T-helper 2 cell treated with Interferon-gamma antibody and Interleukin-4, amounts not matched to agents 5 μg/mL and 100 μg/mL, for 36 hours (primary cell): Measurements from ENCODE around the gene PGBD1.

Source experiments
- DNase-seq: peaks from one replicate; pipeline ENCODE4 v3.0.0; 2021; ENCODE audit warnings: low spot score
- H3K27ac Mint-ChIP-seq: one replicate; pipeline ENCODE4 v1.8.0; 2021; ENCODE audit warnings: mild to moderate bottlenecking, mixed read lengths
- H3K27me3 Mint-ChIP-seq: one replicate; pipeline ENCODE4 v1.8.0; 2021; ENCODE audit warnings: low read depth, mixed read lengths
- H3K36me3 Mint-ChIP-seq: one replicate; pipeline ENCODE4 v1.8.0; 2021; ENCODE audit warnings: low read depth, mixed read lengths
- H3K4me1 Mint-ChIP-seq: one replicate; pipeline ENCODE4 v1.8.0; 2021; ENCODE audit warnings: low read depth, mixed read lengths
- H3K4me3 Mint-ChIP-seq: one replicate; pipeline ENCODE4 v1.8.0; 2022; ENCODE audit warnings: mild to moderate bottlenecking, moderate library complexity, mixed read lengths
- H3K9me3 Mint-ChIP-seq: one replicate; pipeline ENCODE4 v1.8.0; 2021; ENCODE audit warnings: mixed read lengths

The PGBD1 gene

DNA sequence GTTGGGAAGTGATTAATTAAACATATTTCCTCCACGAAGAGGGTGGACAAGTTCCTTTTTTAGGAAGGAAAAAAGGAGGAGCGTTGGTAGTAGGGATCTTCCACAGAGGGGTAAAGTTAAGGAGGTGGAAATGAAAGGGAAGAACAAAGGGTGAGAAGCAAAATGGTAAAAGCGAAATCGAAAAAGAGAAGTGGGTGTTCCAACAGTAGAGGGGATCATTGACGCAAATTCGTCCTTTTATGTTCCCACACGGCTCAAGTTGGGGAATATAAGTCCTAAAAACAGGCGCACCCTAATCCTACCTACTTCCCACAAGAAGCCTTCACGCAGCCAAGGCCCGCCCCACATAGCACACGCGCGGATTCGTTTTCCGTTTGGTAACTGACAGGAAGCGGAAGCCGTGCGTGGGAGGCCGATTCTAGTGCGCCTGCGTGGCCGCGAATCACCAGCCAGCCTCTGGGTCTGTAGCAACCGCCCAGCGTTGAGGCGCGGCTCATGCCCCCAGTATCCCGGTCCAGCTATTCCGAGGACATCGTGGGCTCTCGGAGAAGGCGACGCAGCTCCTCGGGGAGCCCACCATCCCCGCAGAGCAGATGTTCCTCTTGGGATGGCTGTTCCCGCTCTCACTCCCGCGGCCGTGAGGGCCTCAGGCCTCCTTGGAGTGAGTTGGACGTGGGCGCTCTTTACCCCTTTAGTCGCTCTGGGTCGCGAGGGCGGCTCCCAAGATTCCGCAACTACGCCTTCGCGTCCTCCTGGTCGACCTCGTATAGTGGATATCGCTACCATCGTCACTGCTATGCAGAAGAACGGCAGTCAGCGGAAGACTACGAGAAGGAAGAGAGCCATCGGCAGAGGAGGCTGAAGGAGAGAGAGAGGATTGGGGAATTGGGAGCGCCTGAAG lies 22.2 kb upstream of the PGBD1 start, which contains the start of gene NKAPL:
Gene NKAPL, plus strand, starts transcription at position 421 of the 901 bp plus-strand sequence. Its CDS starts 75 bp downstream, at position 496.
- H3K4me1 Mint-ChIP-seq: peaks cover 4% of the 10 kb centered on the region
- no peak within 1 kb of the TSS for H3K27ac Mint-ChIP-seq
- H3K36me3 Mint-ChIP-seq: peaks cover 8% of the 10 kb centered on the region
- peaks cover 12% of the 10 kb centered on the region for H3K27me3 Mint-ChIP-seq
- DNase-seq: peak; percentile 45
- H3K4me3 Mint-ChIP-seq: peak within 1 kb of the TSS; percentile 13
- peaks cover 9% of the 10 kb centered on the region for H3K9me3 Mint-ChIP-seq

DNA sequence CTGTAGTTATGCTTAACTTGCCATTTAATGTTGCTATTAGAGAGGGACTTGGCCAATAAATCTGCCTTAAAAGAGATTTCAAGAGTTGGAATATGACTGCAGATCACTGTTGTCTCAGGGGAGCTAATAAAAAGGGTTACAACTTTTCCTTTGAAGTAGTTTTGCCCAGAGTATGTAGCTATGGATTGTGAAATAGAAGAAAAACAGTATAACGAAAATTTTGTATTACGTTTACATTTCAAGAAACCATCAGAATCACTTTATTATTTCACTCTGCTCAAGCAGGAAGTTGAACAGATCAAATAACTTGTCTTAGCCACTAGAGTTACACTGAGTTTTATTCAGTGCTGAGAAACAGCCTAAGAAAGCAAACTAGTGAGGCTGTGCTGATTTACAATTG lies 17.4 kb upstream of the PGBD1 start:
- H3K9me3 Mint-ChIP-seq: peaks cover under 1% of the 10 kb centered on the region
- H3K4me3 Mint-ChIP-seq: no peak overlapping the region
- no peak for DNase-seq
- H3K36me3 Mint-ChIP-seq: peaks cover 1% of the 10 kb centered on the region
- H3K27ac Mint-ChIP-seq: no peak overlapping the region
- H3K4me1 Mint-ChIP-seq: peaks cover 15% of the 10 kb centered on the region
- peaks cover 17% of the 10 kb centered on the region for H3K27me3 Mint-ChIP-seq

GRCh38 chr6:28264834-28265401 lies 16.5 kb upstream of the PGBD1 start:
- Mint-ChIP-seq H3K9me3 (no peaks in the 10 kb centered on the region), H3K4me3 (no peak overlapping the region), H3K36me3 (no peaks in the 10 kb centered on the region), H3K4me1 (peaks cover 17% of the 10 kb centered on the region), H3K27ac (no peak overlapping the region), H3K27me3 (peaks cover 17% of the 10 kb centered on the region)
- no peak for DNase-seq

GRCh38 chr6:28266563-28266961 lies 14.8 kb upstream of the PGBD1 start:
- no peak overlapping the region for H3K27ac Mint-ChIP-seq
- DNase-seq: no peak

DNA sequence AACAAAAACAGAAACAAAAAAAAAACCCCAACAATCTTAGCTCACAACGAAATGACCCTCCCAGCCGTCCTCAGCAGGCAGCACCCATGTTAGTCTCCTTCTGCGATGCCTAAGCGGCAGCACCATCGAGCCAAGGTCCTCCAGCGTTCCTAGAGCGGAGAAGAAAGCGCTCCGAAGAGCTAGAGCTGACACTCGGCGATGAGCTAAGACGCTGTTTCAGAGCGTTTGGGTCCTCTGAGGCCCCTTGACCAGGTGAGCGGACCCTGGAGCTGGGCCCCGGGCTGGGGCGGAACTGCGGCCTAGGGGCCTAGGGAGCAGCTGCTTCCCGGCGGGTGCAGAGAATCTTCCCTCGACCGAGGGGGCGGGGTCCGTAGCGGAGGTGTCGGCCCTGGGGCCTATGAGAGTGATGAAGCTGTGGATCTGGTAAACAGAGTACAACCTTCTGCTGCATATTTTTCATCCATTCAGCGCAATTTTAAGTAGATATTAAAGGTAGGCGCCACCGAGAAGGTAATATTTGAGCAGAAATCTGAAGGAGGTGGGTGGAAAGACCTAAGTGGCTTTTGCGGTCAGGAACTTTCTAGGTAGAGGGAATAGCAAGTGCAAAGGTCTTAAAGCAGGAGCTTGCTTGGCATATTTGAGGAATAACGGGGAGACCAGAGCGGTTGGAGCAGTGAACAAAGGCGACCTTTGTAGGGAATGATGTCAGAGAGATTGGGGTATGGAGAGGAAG lies 14.2 kb upstream of the PGBD1 start, which contains the start of gene ZSCAN26:
Gene ZSCAN26, plus strand, starts transcription at position 182 of the 733 bp plus-strand sequence. CDS start 4,777 bp downstream, outside the sequence.
- H3K36me3 Mint-ChIP-seq: no peaks in the 10 kb centered on the region
- H3K4me3 Mint-ChIP-seq: no peak within 1 kb of the TSS
- peaks cover 13% of the 10 kb centered on the region for H3K27me3 Mint-ChIP-seq
- H3K4me1 Mint-ChIP-seq: peaks cover 19% of the 10 kb centered on the region
- H3K27ac Mint-ChIP-seq: peak within 1 kb of the TSS; percentile 50
- H3K9me3 Mint-ChIP-seq: no peaks in the 10 kb centered on the region
- peak; percentile 77 for DNase-seq

More at GRCh38 chr6:28266563-28266961, 14.8 kb upstream of the PGBD1 start:
- Mint-ChIP-seq H3K27me3 (peaks cover 15% of the 10 kb centered on the region), H3K4me1 (peaks cover 19% of the 10 kb centered on the region), H3K36me3 (no peaks in the 10 kb centered on the region), H3K9me3 (no peaks in the 10 kb centered on the region), H3K4me3 (no peak overlapping the region)

GRCh38 chr6:28267695-28268059 lies 13.7 kb upstream of the PGBD1 start:
- Mint-ChIP-seq H3K36me3 (peaks cover under 1% of the 10 kb centered on the region), H3K4me3 (no peak overlapping the region), H3K4me1 (peaks cover 19% of the 10 kb centered on the region), H3K27me3 (peaks cover 12% of the 10 kb centered on the region), H3K9me3 (no peaks in the 10 kb centered on the region), H3K27ac (no peak overlapping the region)
- no peak for DNase-seq

- Mint-ChIP-seq H3K27ac (no peak overlapping the region), H3K9me3 (no peaks in the 10 kb centered on the region), H3K4me3 (no peak overlapping the region), H3K27me3 (peaks cover 2% of the 10 kb centered on the region), H3K4me1 (peaks cover 15% of the 10 kb centered on the region), H3K36me3 (peaks cover 8% of the 10 kb centered on the region)
- DNase-seq: no peak
These were observed 11.9 kb upstream of the PGBD1 start for GRCh38 chr6:28269492-28269891.

GRCh38 chr6:28274888-28275287 lies 6.5 kb upstream of the PGBD1 start:
- no peak for DNase-seq
- peak overlapping the region; percentile 12 for H3K27ac Mint-ChIP-seq
- peaks cover 28% of the 10 kb centered on the region for H3K36me3 Mint-ChIP-seq
- peaks cover 9% of the 10 kb centered on the region for H3K4me1 Mint-ChIP-seq
- H3K9me3 Mint-ChIP-seq: no peaks in the 10 kb centered on the region
- H3K4me3 Mint-ChIP-seq: no peak overlapping the region
- H3K27me3 Mint-ChIP-seq: no peaks in the 10 kb centered on the region

DNA sequence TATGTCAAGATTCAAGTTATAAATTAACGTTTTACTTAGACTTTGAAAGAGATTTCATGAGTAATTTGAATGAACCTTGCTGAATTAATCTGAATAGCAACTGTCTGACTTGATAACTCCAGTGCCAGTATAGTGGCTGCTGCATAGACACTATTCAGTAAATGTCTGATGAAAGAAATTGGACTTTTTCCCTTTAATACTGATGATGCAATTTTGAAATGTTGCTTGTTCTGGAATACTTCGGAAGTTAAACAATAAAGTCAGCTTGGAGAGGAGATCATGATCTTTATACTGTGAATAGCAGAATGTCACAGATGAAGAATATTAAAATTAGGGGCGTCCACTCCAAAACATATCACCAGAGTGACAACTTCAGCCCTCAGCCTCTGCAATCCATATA lies 3.6 kb upstream of the PGBD1 start:
- Mint-ChIP-seq H3K4me1 (peaks cover 19% of the 10 kb centered on the region), H3K4me3 (no peak overlapping the region), H3K9me3 (no peaks in the 10 kb centered on the region), H3K36me3 (peaks cover 28% of the 10 kb centered on the region), H3K27ac (no peak overlapping the region), H3K27me3 (no peaks in the 10 kb centered on the region)
- DNase-seq: no peak

- Mint-ChIP-seq H3K9me3 (no peaks in the 10 kb centered on the region), H3K4me3 (peak overlapping the region; percentile 88), H3K27me3 (no peaks in the 10 kb centered on the region), H3K36me3 (peaks cover 21% of the 10 kb centered on the region), H3K4me1 (peaks cover 14% of the 10 kb centered on the region), H3K27ac (no peak overlapping the region)
- DNase-seq: no peak
These were observed 631 bp upstream of the PGBD1 start for GRCh38 chr6:28280595-28281287.

- DNase-seq: no peak
These were observed 1.6 kb downstream of the PGBD1 start for GRCh38 chr6:28282926-28283325.

GRCh38 chr6:28291573-28291972 lies 10.2 kb downstream of the PGBD1 start:
- DNase-seq: no peak
- Mint-ChIP-seq H3K27me3 (no peaks in the 10 kb centered on the region), H3K27ac (no peak overlapping the region), H3K9me3 (peaks cover 7% of the 10 kb centered on the region), H3K36me3 (peaks cover 13% of the 10 kb centered on the region), H3K4me3 (no peak overlapping the region), H3K4me1 (no peaks in the 10 kb centered on the region)

More at GRCh38 chr6:28282926-28283325, 1.6 kb downstream of the PGBD1 start:
- Mint-ChIP-seq H3K36me3 (peaks cover 15% of the 10 kb centered on the region), H3K9me3 (no peaks in the 10 kb centered on the region), H3K4me1 (peaks cover 14% of the 10 kb centered on the region), H3K27me3 (no peaks in the 10 kb centered on the region), H3K27ac (no peak overlapping the region), H3K4me3 (no peak overlapping the region)

GRCh38 chr6:28295326-28295725 lies 14.0 kb downstream of the PGBD1 start:
- no peak for DNase-seq
- no peaks in the 10 kb centered on the region for H3K27me3 Mint-ChIP-seq
- peaks cover 1% of the 10 kb centered on the region for H3K36me3 Mint-ChIP-seq
- no peak overlapping the region for H3K4me3 Mint-ChIP-seq
- peaks cover 7% of the 10 kb centered on the region for H3K9me3 Mint-ChIP-seq
- no peak overlapping the region for H3K27ac Mint-ChIP-seq
- no peaks in the 10 kb centered on the region for H3K4me1 Mint-ChIP-seq
